HCEC 1CT (cell line): ENCODE data around the gene PRPF6.
A peak's percentile ranks its signal among the peaks of the same experiment; 100 is the strongest.

Experiments
- DNase-seq: peaks from one replicate; pipeline ENCODE4 v3.0.0-alpha.2; 2017

PRPF6 gene

GRCh38 chr20:64050261-64051032 lies 69.5 kb downstream of the PRPF6 start:
- no peak for DNase-seq

- DNase-seq: no peak
Observed at GRCh38 chr20:64051033-64051452, 70.1 kb downstream of the PRPF6 start.

DNA sequence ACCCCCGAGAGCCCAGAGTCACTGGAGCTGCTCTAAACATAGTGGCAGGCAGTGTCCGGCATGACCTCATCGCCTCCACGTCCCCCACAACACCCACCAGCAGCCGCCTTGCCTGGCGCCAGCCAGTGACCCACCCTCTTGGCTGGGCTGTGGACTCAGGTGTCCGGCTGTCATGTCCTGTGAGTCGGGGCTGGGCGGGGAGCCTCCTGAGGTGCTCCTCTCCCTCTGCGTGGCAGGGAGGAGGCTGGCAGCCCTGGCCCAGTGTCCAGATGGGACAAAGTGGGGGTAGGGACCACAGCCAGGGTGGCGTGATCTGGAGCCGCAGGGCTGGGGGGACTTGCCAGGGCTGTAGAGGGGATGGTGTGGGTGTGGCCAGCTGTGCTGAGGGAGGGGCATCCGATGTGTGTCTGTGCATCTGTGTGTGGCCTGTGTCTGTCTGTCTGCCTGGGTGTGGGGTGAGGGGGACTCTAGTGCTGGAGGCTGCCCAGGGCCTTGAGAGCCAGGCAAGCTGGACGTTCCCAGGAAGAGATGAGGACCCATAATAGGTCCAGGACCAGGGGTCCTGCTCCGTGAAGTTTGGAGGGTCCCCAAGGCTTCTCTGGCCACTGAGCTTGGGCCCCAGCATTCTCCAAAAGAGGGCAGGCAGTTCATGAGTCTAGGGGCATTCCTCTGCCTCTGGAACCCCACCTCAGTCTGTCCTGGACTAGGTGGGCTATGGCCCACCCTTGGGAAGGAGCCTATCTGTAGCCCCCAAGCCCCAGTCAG lies 70.8 kb downstream of the PRPF6 start:
- no peak for DNase-seq

- no peak for DNase-seq
Observed at GRCh38 chr20:64052326-64052722, 71.4 kb downstream of the PRPF6 start.

GRCh38 chr20:64052987-64053840 lies 72.3 kb downstream of the PRPF6 start:
- DNase-seq: no peak

DNA sequence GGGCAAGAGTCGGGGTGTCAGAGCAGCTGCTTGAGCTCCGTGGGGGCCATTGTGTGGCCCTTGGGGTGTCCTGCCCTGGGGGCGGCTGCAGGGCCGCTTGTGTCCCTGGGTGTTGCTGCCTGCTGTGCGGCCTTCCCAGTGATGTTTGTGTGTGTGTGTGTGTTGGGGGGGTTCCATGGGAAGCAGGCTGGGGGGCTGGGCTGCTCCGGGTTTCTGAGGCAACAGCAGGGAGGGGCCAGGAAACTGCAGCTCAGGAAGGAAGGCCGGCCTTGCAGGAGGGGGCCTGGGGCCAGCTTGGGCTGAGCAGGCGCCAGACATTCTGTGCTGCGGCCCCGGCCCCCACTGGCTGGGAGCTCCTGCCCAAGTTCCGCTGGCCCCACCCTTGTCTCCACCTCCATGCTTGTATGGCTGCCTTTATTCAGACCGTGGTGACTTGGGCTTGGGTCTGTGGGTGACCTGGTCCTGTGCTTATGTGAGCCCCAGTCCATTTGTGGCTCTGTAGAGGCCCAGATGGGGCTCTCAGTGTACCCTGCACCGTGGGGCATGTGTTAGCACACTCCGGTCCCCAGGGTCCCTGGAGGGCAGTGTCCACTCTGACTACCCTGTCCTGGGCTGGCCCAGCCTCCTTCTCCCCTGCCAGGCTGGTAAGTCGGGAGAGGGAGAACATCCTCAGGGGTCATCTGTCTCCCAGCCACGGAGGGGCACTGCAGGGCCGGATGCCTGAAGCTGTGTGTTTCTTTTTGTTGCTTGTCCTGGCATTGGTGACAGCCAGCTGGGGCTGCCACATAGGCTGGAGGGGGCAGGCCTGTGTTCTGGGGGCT lies 73.1 kb downstream of the PRPF6 start:
- DNase-seq: no peak

DNA sequence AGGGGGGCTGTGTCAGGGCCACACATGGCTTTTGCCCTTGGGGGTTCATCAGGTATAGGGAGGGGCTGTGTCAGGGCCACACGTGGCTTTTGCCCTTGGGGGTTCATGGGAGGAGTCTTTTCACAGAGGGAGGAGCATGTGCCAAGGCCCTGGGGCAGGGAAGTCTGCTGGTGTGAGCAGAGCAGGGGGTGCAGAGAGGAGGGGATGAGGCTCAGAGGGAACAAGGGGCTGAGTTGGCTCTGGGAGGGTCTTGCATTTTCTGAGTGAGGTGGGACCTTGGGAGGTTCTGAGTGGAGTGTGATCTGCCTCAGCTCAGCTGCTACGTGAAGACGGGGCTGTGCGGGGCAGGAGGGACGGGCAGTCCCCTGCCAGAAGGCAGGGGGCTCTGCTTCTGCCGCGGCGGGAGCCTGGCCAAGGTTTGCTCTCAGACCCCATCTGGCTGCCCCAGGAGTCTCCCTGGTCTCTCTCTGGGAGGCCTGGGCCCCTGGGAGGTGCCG lies 74.5 kb downstream of the PRPF6 start:
- no peak for DNase-seq

- no peak for DNase-seq
Observed at GRCh38 chr20:64055893-64056638, 75.1 kb downstream of the PRPF6 start.

- no peak for DNase-seq
Observed at GRCh38 chr20:64056639-64056888, 75.6 kb downstream of the PRPF6 start.

DNA sequence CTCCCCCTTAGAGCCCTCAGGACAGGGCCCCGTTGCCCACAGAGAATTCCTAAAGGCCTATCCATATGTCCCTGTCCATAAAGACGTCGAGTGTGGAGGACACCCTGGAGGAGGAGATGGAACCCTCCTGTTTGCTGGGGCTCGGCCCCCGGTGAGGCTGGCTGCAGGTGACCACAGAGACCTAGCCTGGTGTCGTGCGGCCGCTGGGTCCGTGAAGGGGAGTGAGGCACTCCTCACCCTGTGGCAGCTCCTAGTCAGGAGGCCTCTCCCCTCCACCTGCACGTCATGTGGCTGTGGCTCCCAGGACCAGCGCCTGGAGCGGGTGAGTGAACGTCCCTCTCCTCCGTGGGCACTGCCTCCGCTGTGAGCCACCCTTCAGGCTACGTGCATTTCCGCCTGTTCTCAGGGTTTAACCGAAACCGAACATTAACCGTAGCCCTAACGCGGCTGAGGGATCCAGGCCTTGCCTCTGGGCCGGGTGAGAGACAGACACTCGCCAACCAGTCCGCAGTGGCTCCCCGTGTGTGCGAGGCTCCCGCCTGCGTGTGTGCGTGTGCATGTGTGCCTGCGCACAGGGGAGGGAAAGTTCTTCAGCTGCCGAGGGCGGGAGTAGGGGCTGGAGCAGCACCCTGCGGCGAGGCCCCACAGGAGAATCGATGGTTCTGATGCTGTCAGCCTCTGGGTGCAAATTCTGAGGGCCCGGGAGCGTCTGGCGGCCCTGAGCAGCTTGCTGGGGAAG lies 76.1 kb downstream of the PRPF6 start:
- no peak for DNase-seq

GRCh38 chr20:64057628-64058498 lies 76.9 kb downstream of the PRPF6 start:
- DNase-seq: no peak

- peak; percentile 58 for DNase-seq
Observed at GRCh38 chr20:64058536-64058935, 77.6 kb downstream of the PRPF6 start.

DNA sequence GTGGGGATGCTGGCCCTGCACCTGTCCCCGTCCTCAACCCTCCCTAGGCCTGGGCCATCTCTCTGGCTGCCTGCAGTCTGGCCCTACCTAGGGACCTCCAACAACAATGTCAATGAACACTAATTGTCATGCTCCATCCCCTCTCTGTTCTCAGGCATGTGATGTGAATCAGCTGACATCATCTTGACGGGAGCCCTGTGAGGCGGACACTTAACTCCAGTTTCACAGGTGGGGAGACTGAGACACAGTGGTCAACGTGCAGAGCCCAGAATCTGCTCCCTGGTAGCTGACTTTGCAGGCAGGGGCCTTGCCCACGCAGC lies 81.3 kb downstream of the PRPF6 start:
- no peak for DNase-seq

DNA sequence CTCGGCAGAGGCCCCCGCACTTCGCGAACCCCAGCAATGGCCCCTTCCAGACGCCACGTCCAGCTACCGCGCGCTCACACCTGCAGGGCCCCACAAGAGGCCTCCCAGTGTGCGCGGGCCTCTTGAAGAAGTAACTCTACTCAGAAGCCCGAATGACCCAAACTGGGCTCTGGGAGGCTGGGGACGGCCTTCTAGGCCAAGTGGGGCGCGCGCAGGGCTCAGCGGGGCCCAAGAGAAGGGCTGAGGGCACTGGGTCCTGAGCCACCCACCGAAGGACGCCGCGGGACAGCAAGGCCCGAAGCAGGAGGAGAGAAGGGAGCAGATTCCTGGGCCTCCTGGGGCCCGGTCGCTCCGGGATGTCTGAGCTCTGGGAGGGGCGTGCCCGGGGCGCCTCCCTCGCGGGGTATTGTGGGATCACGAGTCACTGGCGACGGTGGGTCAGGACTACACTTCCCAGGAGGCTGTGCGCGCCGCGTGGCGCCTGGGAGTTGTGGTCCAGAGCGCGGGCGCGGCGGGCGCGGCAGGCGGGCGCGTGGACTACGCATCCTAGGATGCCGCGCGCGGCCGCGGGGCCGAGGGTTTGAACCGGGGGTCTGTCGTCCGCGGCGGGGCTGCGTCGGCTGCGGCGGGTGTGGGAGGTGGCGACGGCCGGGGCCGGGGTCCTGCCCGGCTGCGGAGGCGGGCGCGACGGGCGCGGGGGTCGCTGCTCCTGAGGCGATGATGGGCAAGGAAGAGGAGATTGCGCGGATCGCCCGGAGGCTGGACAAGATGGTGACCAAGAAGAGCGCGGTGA lies 81.9 kb downstream of the PRPF6 start, which contains the start of gene TCEA2:
TCEA2 (plus strand) TSS at position 603 of the 793 bp plus-strand sequence; CDS start at position 718, 115 bp downstream.
- DNase-seq: peak; percentile 96

GRCh38 chr20:64063389-64064144 lies 82.6 kb downstream of the PRPF6 start:
- no peak for DNase-seq

- peak; percentile 68 for DNase-seq
Observed at GRCh38 chr20:64064145-64064698, 83.3 kb downstream of the PRPF6 start.

- DNase-seq: no peak
Observed at GRCh38 chr20:64065062-64065973, 84.4 kb downstream of the PRPF6 start.
